Smooth muscle cell (in vitro differentiated cells): ENCODE data around the gene JMJD4. TPM values are rescaled to one million over a fixed set of nuclear protein-coding genes. Genes with fewer than 3 reads are reported as not detected.

Experiments used
- DNase-seq: peaks from one replicate; lab custom pipeline; 2025; ENCODE audit not compliant: unreplicated experiment; lab: John Stamatoyannopoulos, UW
- H2AFZ ChIP-seq: fragments of 200-600 bp; sonication (generic); 2 replicates; pipeline ENCODE4 v1.6.0; 2016; ENCODE audit warnings: antibody characterized with exemption, low read depth, mild to moderate bottlenecking
- H3F3A ChIP-seq: fragments of 200-600 bp; sonication (generic); 2 replicates; pipeline ENCODE4 v1.6.0; 2017; ENCODE audit warnings: antibody characterized with exemption, low read depth
- H3K27ac ChIP-seq: fragments of 200-600 bp; sonication (generic); 2 replicates; pipeline ENCODE4 v1.5.1; 2016; ENCODE audit warnings: low read depth, mild to moderate bottlenecking
- H3K27me3 ChIP-seq: fragments of 200-600 bp; sonication (generic); 2 replicates; pipeline ENCODE4 v1.6.1; 2016; ENCODE audit warnings: low read depth, mild to moderate bottlenecking
- H3K36me3 ChIP-seq: fragments of 200-600 bp; sonication (generic); 2 replicates; pipeline ENCODE4 v1.5.1; 2016; ENCODE audit warnings: low read depth
- H3K4me1 ChIP-seq: fragments of 200-600 bp; sonication (generic); 2 replicates; pipeline ENCODE4 v1.5.1; 2016; ENCODE audit warnings: low read depth
- H3K4me2 ChIP-seq: fragments of 200-600 bp; sonication (generic); 2 replicates; pipeline ENCODE4 v1.6.0; 2016; ENCODE audit warnings: mild to moderate bottlenecking
- H3K4me3 ChIP-seq: fragments of 200-600 bp; sonication (generic); 2 replicates; pipeline ENCODE4 v1.5.1; 2016; ENCODE audit warnings: mild to moderate bottlenecking
- H3K79me2 ChIP-seq: fragments of 200-600 bp; sonication (generic); 2 replicates; pipeline ENCODE4 v1.6.0; 2016; ENCODE audit warnings: low read depth, mild to moderate bottlenecking
- H3K9ac ChIP-seq: fragments of 200-600 bp; sonication (generic); 2 replicates; pipeline ENCODE4 v1.6.0; 2016; ENCODE audit warnings: low read depth
- H3K9me3 ChIP-seq: fragments of 200-600 bp; sonication (generic); replicated peaks from 2 replicates; pipeline ENCODE4 v1.5.1; 2016; ENCODE audit warnings: low read depth
- H4K20me1 ChIP-seq: fragments of 200-600 bp; sonication (generic); 2 replicates; pipeline ENCODE4 v1.6.0; 2016; ENCODE audit warnings: low read depth
- CTCF ChIP-seq: fragments of 200-600 bp; sonication (generic); IDR thresholded peaks from 2 replicates; pipeline ENCODE4 v1.5.1; 2017; ENCODE audit warnings: borderline replicate concordance, mild to moderate bottlenecking, antibody characterized with exemption; ENCODE audit not compliant: insufficient read depth, poor library complexity, severe bottlenecking
- WGBS: methylation state at CpG from one replicate; pipeline ENCODE4 v1.1.7; 2016; ENCODE audit warnings: low lambda C conversion rate; 5-methylcytosine and 5-hydroxymethylcytosine counted together
- polyA plus RNA-seq: library from polyadenylated mRNA; unstranded; fragments of >200 nt; fragmentation: Nextera tagmentation; extraction: Ambion mirVana; gene quantifications from 2 replicates; pipeline ENCODE4 v1.2.1, GENCODE V29; 2016
- total RNA-seq: library from RNA; depleted of rRNA; stranded (reverse); fragments of >200 nt; gene quantifications from 2 replicates; pipeline ENCODE4 v1.2.3, GENCODE V29; 2014

JMJD4 gene
- total and polyA plus RNA-seq, 2 experiments from 2014 or later: 8.5 to 19.5 TPM

DNA sequence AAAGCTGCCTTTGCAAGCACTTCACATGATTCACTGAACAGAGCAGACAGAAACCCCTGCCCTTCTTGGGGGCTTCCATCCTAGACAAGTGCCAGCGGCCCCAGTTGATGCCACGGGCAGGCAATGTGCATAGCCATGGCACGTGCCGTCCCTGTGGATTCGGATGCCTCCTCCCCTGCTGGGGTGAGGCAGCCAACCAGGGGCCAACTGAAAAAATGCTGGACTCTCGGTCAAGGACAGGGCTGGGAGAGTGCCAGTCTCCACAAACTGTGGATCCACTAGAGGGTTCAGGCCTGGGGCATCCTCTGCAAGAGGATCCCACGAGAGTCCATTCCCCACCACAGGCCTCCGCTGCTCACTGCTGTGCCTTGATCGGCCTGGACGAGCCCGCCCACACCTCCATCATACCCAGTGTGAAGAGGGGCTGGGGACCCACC lies 3.8 kb downstream of the JMJD4 start:
- peaks cover 4% of the 10 kb centered on the region for H4K20me1 ChIP-seq
- H3F3A ChIP-seq: peaks cover 7% of the 10 kb centered on the region
- no peak for DNase-seq
- peaks cover 29% of the 10 kb centered on the region for H3K79me2 ChIP-seq
- no peak for TF ChIP-seq CTCF
- H3K27me3 ChIP-seq: no peaks in the 10 kb centered on the region
- no peak overlapping the region for H3K4me3 ChIP-seq
- no peaks in the 10 kb centered on the region for H3K36me3 ChIP-seq
- H2AFZ ChIP-seq: no peak overlapping the region
- no peak overlapping the region for H3K9ac ChIP-seq
- WGBS: 93% methylated on average over 10 of the region's 11 CpGs
- H3K9me3 ChIP-seq: no peaks in the 10 kb centered on the region
- H3K4me2 ChIP-seq: no peak overlapping the region
- H3K4me1 ChIP-seq: peaks cover 19% of the 10 kb centered on the region
- H3K27ac ChIP-seq: no peak overlapping the region

DNA sequence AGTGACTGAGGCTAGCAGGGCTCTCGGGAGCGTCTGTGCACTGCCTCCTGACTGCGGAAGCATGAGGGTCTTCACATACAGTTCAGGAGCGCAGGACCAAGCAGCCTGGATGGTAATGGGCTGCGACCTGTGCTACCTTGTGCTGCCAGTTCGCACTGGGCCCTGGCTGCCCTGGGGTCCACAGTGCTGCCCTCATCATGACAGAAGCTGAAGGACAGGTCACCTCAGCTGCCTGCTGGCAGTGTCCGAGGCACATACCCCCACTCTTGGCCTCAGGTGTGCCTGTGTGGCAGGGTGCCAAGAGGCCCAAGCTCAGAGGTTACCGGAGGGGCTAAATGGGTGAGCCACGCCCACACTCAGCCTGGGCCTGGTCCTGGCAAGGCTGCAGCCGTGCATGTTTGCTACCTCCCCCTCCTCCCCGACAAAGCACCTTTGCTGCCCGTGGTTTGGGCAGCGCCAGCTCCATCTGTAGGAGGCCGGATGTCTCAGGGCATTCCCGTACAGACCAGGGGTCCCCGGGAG lies 4.4 kb downstream of the JMJD4 start:
- H3K79me2 ChIP-seq: peaks cover 23% of the 10 kb centered on the region
- TF ChIP-seq CTCF: no peak
- no peak overlapping the region for H3K27ac ChIP-seq
- H3F3A ChIP-seq: peaks cover 7% of the 10 kb centered on the region
- no peaks in the 10 kb centered on the region for H3K9me3 ChIP-seq
- no peaks in the 10 kb centered on the region for H3K36me3 ChIP-seq
- WGBS: 83% methylated on average over 16 of the region's 16 CpGs
- H3K4me2 ChIP-seq: no peak overlapping the region
- H3K4me3 ChIP-seq: no peak overlapping the region
- no peak overlapping the region for H2AFZ ChIP-seq
- no peak for DNase-seq
- no peaks in the 10 kb centered on the region for H3K27me3 ChIP-seq
- peaks cover 19% of the 10 kb centered on the region for H3K4me1 ChIP-seq
- peaks cover 4% of the 10 kb centered on the region for H4K20me1 ChIP-seq
- no peak overlapping the region for H3K9ac ChIP-seq

DNA sequence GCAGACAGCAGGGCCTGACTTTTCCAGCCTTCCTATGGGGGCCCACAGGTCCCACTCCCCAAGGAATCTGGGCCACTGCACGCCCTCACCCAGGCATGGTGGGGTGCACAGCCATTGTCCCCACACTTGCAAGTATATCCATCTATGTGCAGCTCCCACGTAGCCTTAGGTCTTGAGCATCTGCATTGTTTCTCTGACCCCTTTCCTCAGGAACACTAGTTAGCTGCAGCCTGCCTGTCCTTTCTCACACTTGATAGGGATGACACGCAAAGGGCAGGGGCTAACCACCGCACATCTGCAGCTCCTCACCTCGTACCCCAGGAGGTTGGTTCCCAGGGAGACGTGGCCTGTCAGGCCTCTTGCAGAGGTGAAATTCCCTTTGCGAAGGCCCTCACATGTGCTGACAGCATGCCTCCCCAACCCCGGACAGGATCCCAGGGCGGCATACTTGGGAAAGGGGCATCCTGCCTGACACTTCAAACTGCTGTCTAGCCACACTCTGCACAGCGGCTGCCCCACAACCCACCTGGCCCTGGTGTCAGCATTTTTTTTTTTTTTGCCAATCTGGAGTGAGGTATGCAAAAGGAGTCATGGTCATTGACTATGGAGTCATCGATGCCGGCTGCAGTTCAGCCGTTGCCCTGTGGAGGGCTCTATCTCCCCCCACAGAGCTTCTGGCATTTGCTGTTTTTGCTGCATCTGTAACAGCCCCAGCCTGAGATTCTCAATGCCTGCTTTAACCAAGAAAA lies 5.0 kb downstream of the JMJD4 start:
- DNase-seq: no peak

More for the DNA sequence above, 5.0 kb downstream of the JMJD4 start:
- H3K4me1 ChIP-seq: peaks cover 19% of the 10 kb centered on the region
- H3K4me2 ChIP-seq: no peak overlapping the region
- peaks cover 4% of the 10 kb centered on the region for H4K20me1 ChIP-seq
- no peaks in the 10 kb centered on the region for H3K36me3 ChIP-seq
- H2AFZ ChIP-seq: no peak overlapping the region
- H3K4me3 ChIP-seq: no peak overlapping the region
- no peak overlapping the region for H3K27ac ChIP-seq
- WGBS: 58% methylated on average over 13 of the region's 13 CpGs
- no peak overlapping the region for H3K9ac ChIP-seq
- peaks cover 7% of the 10 kb centered on the region for H3F3A ChIP-seq
- H3K27me3 ChIP-seq: no peaks in the 10 kb centered on the region
- no peaks in the 10 kb centered on the region for H3K9me3 ChIP-seq
- H3K79me2 ChIP-seq: peaks cover 17% of the 10 kb centered on the region
- peak; percentile 64 for TF ChIP-seq CTCF
